HCT116 (cell line): Measurements from ENCODE around the gene CTNNA1.
A peak's percentile ranks its signal among the peaks of the same experiment; 100 is the strongest.

Source experiments
- EZH2 ChIP-seq: fragments of 200-600 bp; sonication (generic); IDR thresholded peaks from 2 replicates; pipeline ENCODE4 v1.6.1; 2017; ENCODE audit warnings: antibody characterized with exemption, mixed run types
- EZH2phosphoT487 ChIP-seq: fragments of 200-600 bp; IDR thresholded peaks from 2 replicates; pipeline ENCODE4 v1.6.1; 2018; ENCODE audit warnings: antibody characterized with exemption, borderline replicate concordance
- JUND ChIP-seq: IDR thresholded peaks from 2 replicates; pipeline ENCODE4 v1.6.1; 2012
- MAX ChIP-seq: IDR thresholded peaks from 2 replicates; pipeline ENCODE4 v1.6.1; 2012
- POLR2A ChIP-seq: IDR thresholded peaks from 2 replicates; pipeline ENCODE4 v1.7.0; 2011; ENCODE audit warnings: borderline replicate concordance; ENCODE audit not compliant: insufficient read depth, insufficient read length; ENCODE audit errors: extremely low read depth
- POLR2AphosphoS5 ChIP-seq: IDR thresholded peaks from 2 replicates; pipeline ENCODE4 v1.6.1; 2011; ENCODE audit warnings: mild to moderate bottlenecking, low read depth, low read length, moderate library complexity
- RAD21 ChIP-seq: IDR thresholded peaks from 2 replicates; pipeline ENCODE4 v1.6.1; 2012; ENCODE audit warnings: low read depth, mild to moderate bottlenecking
- REST ChIP-seq: IDR thresholded peaks from 2 replicates; pipeline ENCODE4 v1.6.1; 2012; ENCODE audit warnings: low read depth
- SIN3A ChIP-seq: IDR thresholded peaks from 2 replicates; pipeline ENCODE4 v1.6.1; 2012; ENCODE audit warnings: low read depth
- SP1 ChIP-seq: IDR thresholded peaks from 2 replicates; pipeline ENCODE4 v1.6.1; 2012; ENCODE audit warnings: low read depth
- TCF7L2 ChIP-seq: IDR thresholded peaks from 2 replicates; pipeline ENCODE4 v1.7.0; 2011; ENCODE audit warnings: borderline replicate concordance, inconsistent platforms; ENCODE audit not compliant: insufficient read depth, insufficient read length; ENCODE audit errors: extremely low read depth
- ZNF274 ChIP-seq: fragments of 200-500 bp; sonication (Bioruptor generic); IDR thresholded peaks from 2 replicates; pipeline ENCODE4 v1.6.1; 2014; ENCODE audit warnings: mild to moderate bottlenecking, low read depth, low read length, inconsistent platforms
- TF ChIP-seq, protein P1 (sequence below), 3 experiments: fragments of 200-600 bp in 1 of 3; sonication (generic) in 1 of 3; IDR thresholded peaks in 2 of 3; conservative IDR thresholded peaks in 1 of 3; 2 replicates each; pipeline ENCODE4 v1.5.1; 2012 to 2017; ENCODE audit warnings: low read depth in 2 of 3, low read length in 2 of 3, antibody characterized with exemption in 1 of 3, borderline replicate concordance in 1 of 3, control low read depth in 1 of 3, mild to moderate bottlenecking in 1 of 3, mixed read lengths in 1 of 3, mixed run types in 1 of 3, moderate library complexity in 1 of 3; ENCODE audit not compliant: insufficient read depth in 1 of 3

GRCh38 chr5:138975098-138975847 lies 222.0 kb downstream of the CTNNA1 start:
- TF ChIP-seq, protein P1, sequence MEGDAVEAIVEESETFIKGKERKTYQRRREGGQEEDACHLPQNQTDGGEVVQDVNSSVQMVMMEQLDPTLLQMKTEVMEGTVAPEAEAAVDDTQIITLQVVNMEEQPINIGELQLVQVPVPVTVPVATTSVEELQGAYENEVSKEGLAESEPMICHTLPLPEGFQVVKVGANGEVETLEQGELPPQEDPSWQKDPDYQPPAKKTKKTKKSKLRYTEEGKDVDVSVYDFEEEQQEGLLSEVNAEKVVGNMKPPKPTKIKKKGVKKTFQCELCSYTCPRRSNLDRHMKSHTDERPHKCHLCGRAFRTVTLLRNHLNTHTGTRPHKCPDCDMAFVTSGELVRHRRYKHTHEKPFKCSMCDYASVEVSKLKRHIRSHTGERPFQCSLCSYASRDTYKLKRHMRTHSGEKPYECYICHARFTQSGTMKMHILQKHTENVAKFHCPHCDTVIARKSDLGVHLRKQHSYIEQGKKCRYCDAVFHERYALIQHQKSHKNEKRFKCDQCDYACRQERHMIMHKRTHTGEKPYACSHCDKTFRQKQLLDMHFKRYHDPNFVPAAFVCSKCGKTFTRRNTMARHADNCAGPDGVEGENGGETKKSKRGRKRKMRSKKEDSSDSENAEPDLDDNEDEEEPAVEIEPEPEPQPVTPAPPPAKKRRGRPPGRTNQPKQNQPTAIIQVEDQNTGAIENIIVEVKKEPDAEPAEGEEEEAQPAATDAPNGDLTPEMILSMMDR (IDR thresholded peaks at IDR 0.05 in 2 of 3, conservative IDR thresholded peaks at IDR 0.05 in 1 of 3; ENCODE audit: borderline replicate concordance in 1 of 3, insufficient read depth in 1 of 3, low read depth in 2 of 3, low read length in 2 of 3): no peak
- TF ChIP-seq SP1 (no peak), TCF7L2 (peak; percentile 16), EZH2 (no peak), JUND (no peak), ZNF274 (no peak), SIN3A (no peak), MAX (no peak), REST (no peak), POLR2A (no peak), POLR2AphosphoS5 (no peak), RAD21 (no peak), EZH2phosphoT487 (no peak)
